ENCODE data around the gene CAAP1. TPM values are rescaled to one million over a fixed set of nuclear protein-coding genes. Genes with fewer than 3 reads are reported as not detected.

Gene CAAP1
- total RNA-seq, 1 donor from 2014 or later: 20.2 TPM

- Mint-ChIP-seq H3K27me3 (no peaks in the 10 kb centered on the region), H3K9me3 (no peaks in the 10 kb centered on the region), H3K27ac (no peak overlapping the region), H3K4me1 (ENCODE audit: unreplicated experiment) (no peaks in the 10 kb centered on the region), H3K36me3 (no peaks in the 10 kb centered on the region), H3K4me3 (no peak overlapping the region)
- no peak for DNase-seq (ENCODE audit: extremely low spot score, unreplicated experiment)
- TF ChIP-seq CTCF (conservative IDR thresholded peaks at IDR 0.05): no peak
These were observed 81.5 kb downstream of the CAAP1 start for GRCh38 chr9:26811106-26811505.

GRCh38 chr9:26809795-26810194 is 82.8 kb downstream of the CAAP1 start:
- no peak overlapping the region for H3K4me3 Mint-ChIP-seq
- no peak overlapping the region for H3K27ac Mint-ChIP-seq
- TF ChIP-seq CTCF (conservative IDR thresholded peaks at IDR 0.05): no peak

GRCh38 chr9:26807161-26807560 is 85.4 kb downstream of the CAAP1 start:
- Mint-ChIP-seq H3K4me1 (ENCODE audit: unreplicated experiment) (no peaks in the 10 kb centered on the region), H3K27ac (no peak overlapping the region), H3K36me3 (no peaks in the 10 kb centered on the region), H3K9me3 (no peaks in the 10 kb centered on the region), H3K4me3 (no peak overlapping the region), H3K27me3 (no peaks in the 10 kb centered on the region)
- TF ChIP-seq CTCF (conservative IDR thresholded peaks at IDR 0.05): no peak
- DNase-seq (ENCODE audit: extremely low spot score, unreplicated experiment): no peak

More at GRCh38 chr9:26809795-26810194, 82.8 kb downstream of the CAAP1 start:
- DNase-seq (ENCODE audit: extremely low spot score, unreplicated experiment): no peak
- Mint-ChIP-seq H3K4me1 (ENCODE audit: unreplicated experiment) (no peaks in the 10 kb centered on the region), H3K27me3 (no peaks in the 10 kb centered on the region), H3K36me3 (no peaks in the 10 kb centered on the region), H3K9me3 (no peaks in the 10 kb centered on the region)

- Mint-ChIP-seq H3K27me3 (no peaks in the 10 kb centered on the region), H3K4me1 (ENCODE audit: unreplicated experiment) (no peaks in the 10 kb centered on the region), H3K9me3 (no peaks in the 10 kb centered on the region), H3K4me3 (no peak overlapping the region), H3K36me3 (no peaks in the 10 kb centered on the region), H3K27ac (no peak overlapping the region)
- no peak for TF ChIP-seq CTCF (conservative IDR thresholded peaks at IDR 0.05)
- DNase-seq (ENCODE audit: extremely low spot score, unreplicated experiment): no peak
These were observed 89.7 kb downstream of the CAAP1 start for GRCh38 chr9:26802921-26803320.

GRCh38 chr9:26801772-26802171 is 90.8 kb downstream of the CAAP1 start:
- Mint-ChIP-seq H3K4me3 (no peak overlapping the region), H3K27ac (no peak overlapping the region), H3K4me1 (ENCODE audit: unreplicated experiment) (no peaks in the 10 kb centered on the region), H3K27me3 (no peaks in the 10 kb centered on the region), H3K9me3 (no peaks in the 10 kb centered on the region), H3K36me3 (no peaks in the 10 kb centered on the region)
- TF ChIP-seq CTCF (conservative IDR thresholded peaks at IDR 0.05): no peak
- DNase-seq (ENCODE audit: extremely low spot score, unreplicated experiment): no peak

- DNase-seq (ENCODE audit: extremely low spot score, unreplicated experiment): no peak
- TF ChIP-seq CTCF (conservative IDR thresholded peaks at IDR 0.05): no peak
- Mint-ChIP-seq H3K9me3 (no peaks in the 10 kb centered on the region), H3K36me3 (no peaks in the 10 kb centered on the region), H3K4me3 (no peak overlapping the region), H3K27ac (no peak overlapping the region), H3K4me1 (ENCODE audit: unreplicated experiment) (no peaks in the 10 kb centered on the region), H3K27me3 (no peaks in the 10 kb centered on the region)
These were observed 92.3 kb downstream of the CAAP1 start for GRCh38 chr9:26800322-26800721.
